ENCODE measurements around the gene GMDS.

The GMDS gene

DNA sequence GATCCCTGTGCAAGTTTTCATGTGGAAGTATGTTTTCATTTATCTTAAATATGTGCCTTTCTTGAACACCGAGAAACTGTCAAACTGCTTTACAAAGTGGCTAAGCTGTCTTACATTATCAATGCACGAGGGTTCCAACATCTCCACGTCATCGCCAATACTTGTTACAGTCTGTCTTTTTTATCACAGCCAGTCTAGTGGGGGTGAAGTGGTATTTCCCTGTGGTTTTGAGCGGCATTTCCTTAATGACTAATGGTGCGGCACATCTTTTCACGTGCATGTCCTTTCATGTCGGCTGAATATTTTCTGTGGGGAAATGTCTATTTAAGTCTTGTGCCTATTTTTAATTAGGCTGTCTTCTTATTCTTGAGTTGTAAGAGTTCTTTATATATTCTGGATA lies 355.3 kb downstream of the GMDS start:
- Histone ChIP-seq H3K9me2 (replicated peaks; ENCODE audit: insufficient read depth, low read length) (no peaks in the 10 kb centered on the region), H3K27me3 (replicated peaks; ENCODE audit: insufficient read depth, low read length) (no peaks in the 10 kb centered on the region), H3K4me2 (ENCODE audit: low read depth, low read length) (no peak overlapping the region), H4K20me1 (ENCODE audit: insufficient read depth, low read length) (no peaks in the 10 kb centered on the region), H3K9ac (ENCODE audit: low read length) (no peak overlapping the region), H2AFZ (ENCODE audit: low read length) (no peak overlapping the region), H3K4me3 (ENCODE audit: low read length) (no peak overlapping the region), H3K9me3 (replicated peaks; ENCODE audit: insufficient read depth, low read length) (no peaks in the 10 kb centered on the region), H3K27ac (ENCODE audit: low read length) (no peak overlapping the region), H3K79me2 (ENCODE audit: low read length) (no peaks in the 10 kb centered on the region), H3F3A (ENCODE audit: insufficient read depth, low read length) (no peaks in the 10 kb centered on the region), H3K4me1 (ENCODE audit: low read length) (no peaks in the 10 kb centered on the region), H3K36me3 (replicated peaks; ENCODE audit: insufficient read depth, low read length) (no peaks in the 10 kb centered on the region)
- no peak for TF ChIP-seq EZH2 (optimal IDR thresholded peaks at IDR 0.05; ENCODE audit: low read depth, low read length)
- TF ChIP-seq, protein P1, sequence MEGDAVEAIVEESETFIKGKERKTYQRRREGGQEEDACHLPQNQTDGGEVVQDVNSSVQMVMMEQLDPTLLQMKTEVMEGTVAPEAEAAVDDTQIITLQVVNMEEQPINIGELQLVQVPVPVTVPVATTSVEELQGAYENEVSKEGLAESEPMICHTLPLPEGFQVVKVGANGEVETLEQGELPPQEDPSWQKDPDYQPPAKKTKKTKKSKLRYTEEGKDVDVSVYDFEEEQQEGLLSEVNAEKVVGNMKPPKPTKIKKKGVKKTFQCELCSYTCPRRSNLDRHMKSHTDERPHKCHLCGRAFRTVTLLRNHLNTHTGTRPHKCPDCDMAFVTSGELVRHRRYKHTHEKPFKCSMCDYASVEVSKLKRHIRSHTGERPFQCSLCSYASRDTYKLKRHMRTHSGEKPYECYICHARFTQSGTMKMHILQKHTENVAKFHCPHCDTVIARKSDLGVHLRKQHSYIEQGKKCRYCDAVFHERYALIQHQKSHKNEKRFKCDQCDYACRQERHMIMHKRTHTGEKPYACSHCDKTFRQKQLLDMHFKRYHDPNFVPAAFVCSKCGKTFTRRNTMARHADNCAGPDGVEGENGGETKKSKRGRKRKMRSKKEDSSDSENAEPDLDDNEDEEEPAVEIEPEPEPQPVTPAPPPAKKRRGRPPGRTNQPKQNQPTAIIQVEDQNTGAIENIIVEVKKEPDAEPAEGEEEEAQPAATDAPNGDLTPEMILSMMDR (IDR thresholded peaks at IDR 0.05; ENCODE audit: low read length), result no peak
- TF ChIP-seq EZH2phosphoT487 (IDR thresholded peaks at IDR 0.05; ENCODE audit: low read length), result no peak
- DNase-seq, result no peak

DNA sequence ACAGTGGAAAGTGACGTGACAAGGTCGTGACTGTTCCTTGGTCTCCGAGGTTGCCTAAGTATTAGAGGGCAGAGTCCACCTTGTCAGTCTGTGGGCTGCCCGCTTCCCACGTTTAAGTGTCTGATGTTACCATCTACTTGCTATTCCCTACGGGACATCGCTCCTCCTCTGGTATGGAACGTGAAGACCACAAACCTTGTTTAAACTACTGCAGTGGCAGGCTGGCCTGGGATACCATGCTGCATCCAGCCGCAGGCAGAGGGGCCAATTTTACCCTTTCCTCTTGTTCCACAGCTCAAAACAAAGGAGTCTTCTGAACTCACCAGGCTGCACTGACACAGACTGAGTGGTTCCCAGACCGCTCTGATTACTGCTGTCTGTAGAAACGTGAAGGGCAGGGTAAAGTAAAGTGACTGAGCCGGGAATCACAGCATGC lies 359.8 kb downstream of the GMDS start:
- Histone ChIP-seq H3K9me3 (replicated peaks; ENCODE audit: insufficient read depth, low read length) (no peaks in the 10 kb centered on the region), H2AFZ (ENCODE audit: low read length) (no peak overlapping the region), H3K9me2 (replicated peaks; ENCODE audit: insufficient read depth, low read length) (no peaks in the 10 kb centered on the region), H3K4me2 (ENCODE audit: low read depth, low read length) (no peak overlapping the region), H3K27ac (ENCODE audit: low read length) (no peak overlapping the region), H3K36me3 (replicated peaks; ENCODE audit: insufficient read depth, low read length) (no peaks in the 10 kb centered on the region), H3K4me1 (ENCODE audit: low read length) (no peaks in the 10 kb centered on the region), H3K9ac (ENCODE audit: low read length) (no peak overlapping the region), H3F3A (ENCODE audit: insufficient read depth, low read length) (no peaks in the 10 kb centered on the region), H3K27me3 (replicated peaks; ENCODE audit: insufficient read depth, low read length) (no peaks in the 10 kb centered on the region), H4K20me1 (ENCODE audit: insufficient read depth, low read length) (no peaks in the 10 kb centered on the region), H3K79me2 (ENCODE audit: low read length) (no peaks in the 10 kb centered on the region), H3K4me3 (ENCODE audit: low read length) (no peak overlapping the region)
- no peak for DNase-seq
- TF ChIP-seq EZH2phosphoT487 (IDR thresholded peaks at IDR 0.05; ENCODE audit: low read length) (no peak), EZH2 (optimal IDR thresholded peaks at IDR 0.05; ENCODE audit: low read depth, low read length) (no peak)
- TF ChIP-seq, protein P1 (IDR thresholded peaks at IDR 0.05; ENCODE audit: low read length), result no peak

DNA sequence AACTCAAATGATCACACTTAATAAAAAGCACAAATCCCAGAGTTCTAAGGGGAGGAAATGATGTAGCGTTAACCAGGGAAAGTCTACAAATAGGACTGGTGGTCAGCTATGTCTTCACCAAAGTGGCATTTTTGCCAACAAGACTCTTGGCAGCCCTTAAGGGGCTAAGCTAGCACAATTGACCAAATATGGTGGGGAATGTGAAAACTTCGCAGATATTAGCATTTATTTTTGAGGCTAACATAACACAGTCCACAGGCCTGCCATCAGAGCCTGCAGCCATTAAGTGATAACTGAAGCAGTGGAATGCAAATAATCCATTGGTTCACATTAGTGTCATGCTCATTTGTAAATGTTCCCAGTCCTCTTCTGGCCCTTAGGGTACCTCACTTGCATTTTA lies 361.1 kb downstream of the GMDS start:
- Histone ChIP-seq H4K20me1 (ENCODE audit: insufficient read depth, low read length) (no peaks in the 10 kb centered on the region), H3F3A (ENCODE audit: insufficient read depth, low read length) (no peaks in the 10 kb centered on the region), H3K27me3 (replicated peaks; ENCODE audit: insufficient read depth, low read length) (no peaks in the 10 kb centered on the region), H3K36me3 (replicated peaks; ENCODE audit: insufficient read depth, low read length) (no peaks in the 10 kb centered on the region), H3K4me2 (ENCODE audit: low read depth, low read length) (no peak overlapping the region), H3K9me2 (replicated peaks; ENCODE audit: insufficient read depth, low read length) (no peaks in the 10 kb centered on the region), H3K9ac (ENCODE audit: low read length) (no peak overlapping the region), H3K79me2 (ENCODE audit: low read length) (no peaks in the 10 kb centered on the region), H3K4me1 (ENCODE audit: low read length) (no peaks in the 10 kb centered on the region), H2AFZ (ENCODE audit: low read length) (no peak overlapping the region), H3K27ac (ENCODE audit: low read length) (no peak overlapping the region), H3K4me3 (ENCODE audit: low read length) (no peak overlapping the region), H3K9me3 (replicated peaks; ENCODE audit: insufficient read depth, low read length) (no peaks in the 10 kb centered on the region)
- TF ChIP-seq EZH2phosphoT487 (IDR thresholded peaks at IDR 0.05; ENCODE audit: low read length) (no peak), EZH2 (optimal IDR thresholded peaks at IDR 0.05; ENCODE audit: low read depth, low read length) (no peak)
- TF ChIP-seq, protein P1 (IDR thresholded peaks at IDR 0.05; ENCODE audit: low read length), result no peak
- DNase-seq, result no peak
